Measurements from ENCODE around the gene AUTS2. TPM values are rescaled to one million over a fixed set of nuclear protein-coding genes. Genes with fewer than 3 reads are reported as not detected.

Gene AUTS2
- total RNA-seq, 1 experiment from 2014 or later = 42.1 TPM

DNA sequence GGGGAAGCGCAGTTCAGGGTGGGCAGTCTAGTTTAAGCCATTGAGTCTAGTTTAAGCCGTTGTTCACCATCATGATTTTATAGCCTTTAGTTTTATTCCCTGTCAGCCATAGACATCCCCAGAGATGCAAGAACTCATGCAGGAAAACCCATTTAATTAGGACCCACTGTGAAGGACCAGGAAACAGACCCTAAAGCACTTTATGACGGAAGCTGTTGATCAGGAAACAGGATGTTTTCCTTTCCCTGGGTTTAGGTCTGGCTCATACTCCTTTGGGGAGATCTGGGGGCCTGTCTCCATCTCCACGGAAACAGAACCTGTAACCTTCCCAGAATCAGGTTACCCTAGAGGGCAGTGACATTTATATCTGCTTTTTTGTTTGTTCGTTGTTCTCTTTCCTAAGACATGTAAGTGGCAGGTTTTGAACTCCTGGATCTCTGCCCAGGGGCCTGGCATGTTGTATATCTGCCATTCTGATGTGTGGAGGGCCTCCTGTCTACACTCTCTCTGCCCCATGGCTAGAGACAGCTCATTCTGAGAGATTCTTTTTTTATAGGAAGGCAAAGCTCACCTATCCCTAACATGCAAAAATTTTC is 876.5 kb downstream of the AUTS2 start:
- Histone ChIP-seq H3K27ac (ENCODE audit: low read depth, low read length, poor library complexity, severe bottlenecking) (no peak overlapping the region), H3K36me3 (ENCODE audit: insufficient read depth, low read length, poor library complexity, severe bottlenecking) (no peaks in the 10 kb centered on the region), H3K9me3 (ENCODE audit: low read depth, low read length, poor library complexity, severe bottlenecking) (no peaks in the 10 kb centered on the region), H3K27me3 (replicated peaks; ENCODE audit: insufficient read depth, low read depth, low read length, poor library complexity) (no peaks in the 10 kb centered on the region), H3K4me1 (ENCODE audit: insufficient read depth, low read length, poor library complexity, severe bottlenecking) (peaks cover 3% of the 10 kb centered on the region), H3K4me3 (ENCODE audit: low read depth, low read length, poor library complexity, severe bottlenecking) (no peak overlapping the region)
- CTCF ChIA-PET = no interaction called here
- TF ChIP-seq, protein P1, sequence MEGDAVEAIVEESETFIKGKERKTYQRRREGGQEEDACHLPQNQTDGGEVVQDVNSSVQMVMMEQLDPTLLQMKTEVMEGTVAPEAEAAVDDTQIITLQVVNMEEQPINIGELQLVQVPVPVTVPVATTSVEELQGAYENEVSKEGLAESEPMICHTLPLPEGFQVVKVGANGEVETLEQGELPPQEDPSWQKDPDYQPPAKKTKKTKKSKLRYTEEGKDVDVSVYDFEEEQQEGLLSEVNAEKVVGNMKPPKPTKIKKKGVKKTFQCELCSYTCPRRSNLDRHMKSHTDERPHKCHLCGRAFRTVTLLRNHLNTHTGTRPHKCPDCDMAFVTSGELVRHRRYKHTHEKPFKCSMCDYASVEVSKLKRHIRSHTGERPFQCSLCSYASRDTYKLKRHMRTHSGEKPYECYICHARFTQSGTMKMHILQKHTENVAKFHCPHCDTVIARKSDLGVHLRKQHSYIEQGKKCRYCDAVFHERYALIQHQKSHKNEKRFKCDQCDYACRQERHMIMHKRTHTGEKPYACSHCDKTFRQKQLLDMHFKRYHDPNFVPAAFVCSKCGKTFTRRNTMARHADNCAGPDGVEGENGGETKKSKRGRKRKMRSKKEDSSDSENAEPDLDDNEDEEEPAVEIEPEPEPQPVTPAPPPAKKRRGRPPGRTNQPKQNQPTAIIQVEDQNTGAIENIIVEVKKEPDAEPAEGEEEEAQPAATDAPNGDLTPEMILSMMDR (conservative IDR thresholded peaks at IDR 0.05; ENCODE audit: low read depth, low read length) = no peak
- TF ChIP-seq EZH2 (IDR thresholded peaks at IDR 0.05; ENCODE audit: borderline replicate concordance, low read depth, low read length, poor library complexity, severe bottlenecking) = no peak
- POLR2A ChIA-PET (ENCODE audit: low non-redundant PET) = no interaction called here
- intact Hi-C loops (cut with micrococcal nuclease; ENCODE audit: unreplicated experiment) = no loop called here
- BruUV-seq (replicated peaks) = no TSS peak
- peak; percentile 33 for DNase-seq (ENCODE audit: low spot score)

DNA sequence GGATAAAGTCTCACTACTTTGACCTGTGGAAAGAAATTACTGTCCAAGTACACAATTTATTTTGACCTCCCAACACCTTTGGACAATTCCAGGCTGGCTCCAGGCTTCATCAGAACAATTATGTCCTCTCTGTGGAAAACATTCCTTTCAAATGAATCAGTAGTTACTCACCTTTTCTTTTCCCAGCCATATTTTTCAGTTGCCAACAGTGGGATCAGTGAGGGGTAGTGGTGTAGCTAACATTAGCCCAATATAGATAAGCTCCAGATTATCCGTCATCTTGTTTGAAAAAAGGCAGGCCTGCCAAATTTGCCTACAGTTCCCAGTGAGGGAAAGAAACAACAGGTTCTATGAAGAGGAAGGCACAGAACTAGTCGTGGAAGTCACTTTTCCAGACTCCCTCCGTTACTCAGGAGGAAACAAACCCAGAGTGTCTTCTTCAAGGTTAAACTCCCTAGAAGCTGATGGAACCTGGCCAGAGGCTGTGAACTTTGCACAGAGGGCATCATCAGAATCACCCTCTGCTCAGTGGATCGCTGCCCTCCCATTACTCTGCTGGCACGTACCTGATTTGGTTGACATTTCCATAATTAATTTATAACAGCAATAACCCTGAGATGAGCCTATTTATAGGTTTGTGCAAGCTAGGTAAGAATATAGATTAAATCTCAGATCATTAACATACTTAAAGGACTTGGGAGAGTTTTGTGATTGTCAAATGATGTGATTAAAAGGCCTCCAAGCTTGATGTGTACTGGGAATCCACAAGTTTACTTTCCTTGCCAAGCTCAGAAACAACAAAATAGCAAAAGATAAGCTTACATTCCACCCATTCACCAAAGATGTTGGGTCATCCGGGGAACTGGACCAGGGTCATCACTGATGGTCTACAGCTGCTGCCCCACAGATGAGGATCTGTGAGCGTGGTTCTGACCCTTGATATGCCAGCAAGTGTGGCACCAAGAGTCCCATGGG is 879.0 kb downstream of the AUTS2 start:
- CTCF ChIA-PET = no interaction called here

GRCh38 chr7:70479153-70480021 is 881.1 kb downstream of the AUTS2 start:
- no peak for TF ChIP-seq EZH2 (IDR thresholded peaks at IDR 0.05; ENCODE audit: borderline replicate concordance, low read depth, low read length, poor library complexity, severe bottlenecking)
- TF ChIP-seq, protein P1 (conservative IDR thresholded peaks at IDR 0.05; ENCODE audit: low read depth, low read length) = no peak
- intact Hi-C loops (cut with micrococcal nuclease; ENCODE audit: unreplicated experiment) = no loop called here
- ChIA-PET POLR2A (ENCODE audit: low non-redundant PET) (no interaction called here), CTCF (no interaction called here)
- Histone ChIP-seq H3K27me3 (replicated peaks; ENCODE audit: insufficient read depth, low read depth, low read length, poor library complexity) (no peaks in the 10 kb centered on the region), H3K36me3 (ENCODE audit: insufficient read depth, low read length, poor library complexity, severe bottlenecking) (no peaks in the 10 kb centered on the region), H3K4me1 (ENCODE audit: insufficient read depth, low read length, poor library complexity, severe bottlenecking) (peaks cover 2% of the 10 kb centered on the region), H3K4me3 (ENCODE audit: low read depth, low read length, poor library complexity, severe bottlenecking) (no peak overlapping the region), H3K27ac (ENCODE audit: low read depth, low read length, poor library complexity, severe bottlenecking) (no peak overlapping the region), H3K9me3 (ENCODE audit: low read depth, low read length, poor library complexity, severe bottlenecking) (no peaks in the 10 kb centered on the region)
- DNase-seq (ENCODE audit: low spot score) = no peak
- no TSS peak for BruUV-seq (replicated peaks)

More for the DNA sequence above, 879.0 kb downstream of the AUTS2 start:
- no TSS peak for BruUV-seq (replicated peaks)
- H3K36me3 ChIP-seq (ENCODE audit: insufficient read depth, low read length, poor library complexity, severe bottlenecking) = no peaks in the 10 kb centered on the region
- no peak overlapping the region for H3K27ac ChIP-seq (ENCODE audit: low read depth, low read length, poor library complexity, severe bottlenecking)
- no peak for DNase-seq (ENCODE audit: low spot score)
- H3K4me1 ChIP-seq (ENCODE audit: insufficient read depth, low read length, poor library complexity, severe bottlenecking) = peaks cover 3% of the 10 kb centered on the region
- POLR2A ChIA-PET (ENCODE audit: low non-redundant PET) = no interaction called here
- H3K4me3 ChIP-seq (ENCODE audit: low read depth, low read length, poor library complexity, severe bottlenecking) = no peak overlapping the region
- TF ChIP-seq, protein P1 (conservative IDR thresholded peaks at IDR 0.05; ENCODE audit: low read depth, low read length) = no peak
- no peak for TF ChIP-seq EZH2 (IDR thresholded peaks at IDR 0.05; ENCODE audit: borderline replicate concordance, low read depth, low read length, poor library complexity, severe bottlenecking)
- intact Hi-C loops (cut with micrococcal nuclease; ENCODE audit: unreplicated experiment) = no loop called here
- no peaks in the 10 kb centered on the region for H3K27me3 ChIP-seq (replicated peaks; ENCODE audit: insufficient read depth, low read depth, low read length, poor library complexity)
- no peaks in the 10 kb centered on the region for H3K9me3 ChIP-seq (ENCODE audit: low read depth, low read length, poor library complexity, severe bottlenecking)

Data from A673 (cell line).